Vagina (tissue), 2 donors: ENCODE results near the gene SLC7A14.

Source experiments
- CTCF ChIP-seq, 3 experiments: fragments of 450-650 bp in 2 of 3; fragments of 200-600 bp in 1 of 3; sonication (generic) in 1 of 3; IDR thresholded peaks; one replicate each; pipeline ENCODE4 v1.5.1; 2017 to 2019; ENCODE audit warnings: antibody characterized with exemption in 3 of 3, mild to moderate bottlenecking in 2 of 3, moderate library complexity in 2 of 3
- POLR2A ChIP-seq, 2 donors: fragments of 450-650 bp; IDR thresholded peaks; one replicate each; pipeline ENCODE4 v1.6.1; 2017; ENCODE audit warnings: antibody characterized with exemption in 2 of 2, mild to moderate bottlenecking in 2 of 2, moderate library complexity in 2 of 2
- POLR2AphosphoS5 ChIP-seq, 2 donors: sonication (generic); formaldehyde crosslinking; IDR thresholded peaks; one replicate each; pipeline ENCODE4 v1.9.0; 2017; ENCODE audit warnings: antibody characterized with exemption in 2 of 2, mild to moderate bottlenecking in 2 of 2, low read depth in 1 of 2; ENCODE audit not compliant: insufficient read depth in 1 of 2

GRCh38 chr3:170603770-170604510 lies 18.1 kb upstream of the SLC7A14 start:
- TF ChIP-seq CTCF (IDR thresholded peaks at IDR 0.05), result no peak
- TF ChIP-seq POLR2A (IDR thresholded peaks at IDR 0.05), result no peak
- TF ChIP-seq POLR2AphosphoS5 (IDR thresholded peaks at IDR 0.05; ENCODE audit: insufficient read depth in 1 of 2, low read depth in 1 of 2), result no peak
